ENCODE results near the gene SLC25A47. TPM values are rescaled to one million over a fixed set of nuclear protein-coding genes. Genes with fewer than 3 reads are reported as not detected.

Gene SLC25A47
- total and polyA plus RNA-seq, 9 of the 15 experiments (the other 6 are each of a cell fraction or from before 2014, with no cell fraction given): 0.09 to 0.23 (median 0.22) TPM; not detected in 6

DNA sequence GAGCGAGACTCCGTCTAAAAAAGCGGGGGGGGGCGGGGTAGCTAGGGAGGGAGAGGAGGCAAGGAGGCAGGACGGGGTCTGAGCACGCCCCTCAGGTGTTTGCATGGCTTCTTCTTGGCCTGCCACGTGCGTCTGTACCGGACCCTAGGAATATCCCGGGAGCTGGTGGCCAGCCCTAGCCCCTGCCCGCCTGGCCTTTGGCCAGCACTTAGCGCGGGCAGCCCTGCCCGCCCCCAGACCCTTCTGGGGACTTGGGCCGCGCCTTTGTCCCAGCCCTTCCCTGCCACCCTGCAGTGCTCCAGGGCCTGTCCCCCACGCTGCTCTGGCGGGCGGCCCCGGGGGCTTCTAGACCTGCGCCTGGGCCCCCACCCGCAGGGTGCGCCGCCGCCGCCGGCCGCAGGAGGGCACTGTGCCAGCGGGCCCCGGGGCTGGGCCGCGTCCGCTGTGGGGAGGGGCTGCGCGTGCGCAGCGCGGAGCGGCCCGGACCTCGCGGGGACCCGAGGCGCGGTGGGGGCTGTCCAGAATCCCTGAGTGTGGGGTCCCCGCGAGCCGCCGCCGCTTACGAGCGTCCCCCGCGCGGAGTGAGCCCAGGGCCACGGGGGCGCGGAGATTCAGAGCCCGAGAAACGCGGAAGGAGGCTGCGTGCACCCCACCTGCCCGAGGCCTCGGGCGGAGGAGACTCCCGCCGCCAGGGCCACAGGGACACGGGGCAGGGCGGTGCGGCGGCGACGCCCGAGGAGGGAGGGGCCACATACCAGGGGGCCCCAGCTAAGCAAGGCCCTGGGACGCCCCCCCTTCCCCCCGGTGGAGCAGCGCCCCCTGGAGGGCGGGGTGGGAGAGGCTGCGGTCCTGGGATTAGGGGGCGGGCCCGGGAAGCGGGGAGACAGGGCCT is 37.9 kb upstream of the SLC25A47 start (continued):
- TF ChIP-seq, protein P1, sequence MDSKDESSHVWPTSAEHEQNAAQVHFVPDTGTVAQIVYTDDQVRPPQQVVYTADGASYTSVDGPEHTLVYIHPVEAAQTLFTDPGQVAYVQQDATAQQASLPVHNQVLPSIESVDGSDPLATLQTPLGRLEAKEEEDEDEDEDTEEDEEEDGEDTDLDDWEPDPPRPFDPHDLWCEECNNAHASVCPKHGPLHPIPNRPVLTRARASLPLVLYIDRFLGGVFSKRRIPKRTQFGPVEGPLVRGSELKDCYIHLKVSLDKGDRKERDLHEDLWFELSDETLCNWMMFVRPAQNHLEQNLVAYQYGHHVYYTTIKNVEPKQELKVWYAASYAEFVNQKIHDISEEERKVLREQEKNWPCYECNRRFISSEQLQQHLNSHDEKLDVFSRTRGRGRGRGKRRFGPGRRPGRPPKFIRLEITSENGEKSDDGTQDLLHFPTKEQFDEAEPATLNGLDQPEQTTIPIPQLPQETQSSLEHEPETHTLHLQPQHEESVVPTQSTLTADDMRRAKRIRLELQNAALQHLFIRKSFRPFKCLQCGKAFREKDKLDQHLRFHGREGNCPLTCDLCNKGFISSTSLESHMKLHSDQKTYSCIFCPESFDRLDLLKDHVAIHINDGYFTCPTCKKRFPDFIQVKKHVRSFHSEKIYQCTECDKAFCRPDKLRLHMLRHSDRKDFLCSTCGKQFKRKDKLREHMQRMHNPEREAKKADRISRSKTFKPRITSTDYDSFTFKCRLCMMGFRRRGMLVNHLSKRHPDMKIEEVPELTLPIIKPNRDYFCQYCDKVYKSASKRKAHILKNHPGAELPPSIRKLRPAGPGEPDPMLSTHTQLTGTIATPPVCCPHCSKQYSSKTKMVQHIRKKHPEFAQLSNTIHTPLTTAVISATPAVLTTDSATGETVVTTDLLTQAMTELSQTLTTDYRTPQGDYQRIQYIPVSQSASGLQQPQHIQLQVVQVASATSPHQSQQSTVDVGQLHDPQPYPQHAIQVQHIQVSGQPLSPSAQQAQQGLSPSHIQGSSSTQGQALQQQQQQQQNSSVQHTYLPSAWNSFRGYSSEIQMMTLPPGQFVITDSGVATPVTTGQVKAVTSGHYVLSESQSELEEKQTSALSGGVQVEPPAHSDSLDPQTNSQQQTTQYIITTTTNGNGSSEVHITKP (IDR thresholded peaks at IDR 0.05; ENCODE audit: partially characterized antibody): no peak
- TF ChIP-seq, protein P2, sequence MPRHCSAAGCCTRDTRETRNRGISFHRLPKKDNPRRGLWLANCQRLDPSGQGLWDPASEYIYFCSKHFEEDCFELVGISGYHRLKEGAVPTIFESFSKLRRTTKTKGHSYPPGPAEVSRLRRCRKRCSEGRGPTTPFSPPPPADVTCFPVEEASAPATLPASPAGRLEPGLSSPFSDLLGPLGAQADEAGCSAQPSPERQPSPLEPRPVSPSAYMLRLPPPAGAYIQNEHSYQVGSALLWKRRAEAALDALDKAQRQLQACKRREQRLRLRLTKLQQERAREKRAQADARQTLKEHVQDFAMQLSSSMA (CRISPR knock-in tag; IDR thresholded peaks at IDR 0.05): no peak
- TF ChIP-seq, protein P3, sequence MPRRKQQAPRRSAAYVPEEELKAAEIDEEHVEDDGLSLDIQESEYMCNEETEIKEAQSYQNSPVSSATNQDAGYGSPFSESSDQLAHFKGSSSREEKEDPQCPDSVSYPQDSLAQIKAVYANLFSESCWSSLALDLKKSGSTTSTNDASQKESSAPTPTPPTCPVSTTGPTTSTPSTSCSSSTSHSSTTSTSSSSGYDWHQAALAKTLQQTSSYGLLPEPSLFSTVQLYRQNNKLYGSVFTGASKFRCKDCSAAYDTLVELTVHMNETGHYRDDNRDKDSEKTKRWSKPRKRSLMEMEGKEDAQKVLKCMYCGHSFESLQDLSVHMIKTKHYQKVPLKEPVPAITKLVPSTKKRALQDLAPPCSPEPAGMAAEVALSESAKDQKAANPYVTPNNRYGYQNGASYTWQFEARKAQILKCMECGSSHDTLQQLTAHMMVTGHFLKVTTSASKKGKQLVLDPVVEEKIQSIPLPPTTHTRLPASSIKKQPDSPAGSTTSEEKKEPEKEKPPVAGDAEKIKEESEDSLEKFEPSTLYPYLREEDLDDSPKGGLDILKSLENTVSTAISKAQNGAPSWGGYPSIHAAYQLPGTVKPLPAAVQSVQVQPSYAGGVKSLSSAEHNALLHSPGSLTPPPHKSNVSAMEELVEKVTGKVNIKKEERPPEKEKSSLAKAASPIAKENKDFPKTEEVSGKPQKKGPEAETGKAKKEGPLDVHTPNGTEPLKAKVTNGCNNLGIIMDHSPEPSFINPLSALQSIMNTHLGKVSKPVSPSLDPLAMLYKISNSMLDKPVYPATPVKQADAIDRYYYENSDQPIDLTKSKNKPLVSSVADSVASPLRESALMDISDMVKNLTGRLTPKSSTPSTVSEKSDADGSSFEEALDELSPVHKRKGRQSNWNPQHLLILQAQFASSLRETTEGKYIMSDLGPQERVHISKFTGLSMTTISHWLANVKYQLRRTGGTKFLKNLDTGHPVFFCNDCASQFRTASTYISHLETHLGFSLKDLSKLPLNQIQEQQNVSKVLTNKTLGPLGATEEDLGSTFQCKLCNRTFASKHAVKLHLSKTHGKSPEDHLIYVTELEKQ (CRISPR knock-in tag; IDR thresholded peaks at IDR 0.05): no peak
- TF ChIP-seq, protein P4, sequence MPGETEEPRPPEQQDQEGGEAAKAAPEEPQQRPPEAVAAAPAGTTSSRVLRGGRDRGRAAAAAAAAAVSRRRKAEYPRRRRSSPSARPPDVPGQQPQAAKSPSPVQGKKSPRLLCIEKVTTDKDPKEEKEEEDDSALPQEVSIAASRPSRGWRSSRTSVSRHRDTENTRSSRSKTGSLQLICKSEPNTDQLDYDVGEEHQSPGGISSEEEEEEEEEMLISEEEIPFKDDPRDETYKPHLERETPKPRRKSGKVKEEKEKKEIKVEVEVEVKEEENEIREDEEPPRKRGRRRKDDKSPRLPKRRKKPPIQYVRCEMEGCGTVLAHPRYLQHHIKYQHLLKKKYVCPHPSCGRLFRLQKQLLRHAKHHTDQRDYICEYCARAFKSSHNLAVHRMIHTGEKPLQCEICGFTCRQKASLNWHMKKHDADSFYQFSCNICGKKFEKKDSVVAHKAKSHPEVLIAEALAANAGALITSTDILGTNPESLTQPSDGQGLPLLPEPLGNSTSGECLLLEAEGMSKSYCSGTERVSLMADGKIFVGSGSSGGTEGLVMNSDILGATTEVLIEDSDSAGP (CRISPR knock-in tag; IDR thresholded peaks at IDR 0.05): no peak
- TF ChIP-seq TAF1 (IDR thresholded peaks at IDR 0.05; ENCODE audit: control insufficient read depth, extremely low read depth, insufficient read depth, low read length, severe bottlenecking): no peak
- TF ChIP-seq RBM34 (IDR thresholded peaks at IDR 0.05; ENCODE audit: borderline replicate concordance, insufficient read depth, low read length): no peak
- TF ChIP-seq, protein P5, sequence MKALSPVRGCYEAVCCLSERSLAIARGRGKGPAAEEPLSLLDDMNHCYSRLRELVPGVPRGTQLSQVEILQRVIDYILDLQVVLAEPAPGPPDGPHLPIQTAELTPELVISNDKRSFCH (CRISPR knock-in tag; IDR thresholded peaks at IDR 0.05): no peak
- TF ChIP-seq, protein P5 (tag; IDR thresholded peaks at IDR 0.05): 0 out of 2 replicates have a peak, but pooled peaks have one; percentile 36
- TF ChIP-seq IFI16 (CRISPR knock-in tag; IDR thresholded peaks at IDR 0.05): no peak
- no peak for TF ChIP-seq NR2C2 (CRISPR knock-in tag; IDR thresholded peaks at IDR 0.05)
- no peak for TF ChIP-seq NR2C2 (tag; IDR thresholded peaks at IDR 0.05)
- no peak for TF ChIP-seq NFATC3 (IDR thresholded peaks at IDR 0.05)

All from K562 (cell line).